Amygdala (tissue), 56 donors: ENCODE results near the gene CD247.

Source experiments
- DNase-seq, 56 donors: peaks; one replicate each; lab custom pipeline; 2025; lab: John Stamatoyannopoulos, UW

The CD247 gene

DNA sequence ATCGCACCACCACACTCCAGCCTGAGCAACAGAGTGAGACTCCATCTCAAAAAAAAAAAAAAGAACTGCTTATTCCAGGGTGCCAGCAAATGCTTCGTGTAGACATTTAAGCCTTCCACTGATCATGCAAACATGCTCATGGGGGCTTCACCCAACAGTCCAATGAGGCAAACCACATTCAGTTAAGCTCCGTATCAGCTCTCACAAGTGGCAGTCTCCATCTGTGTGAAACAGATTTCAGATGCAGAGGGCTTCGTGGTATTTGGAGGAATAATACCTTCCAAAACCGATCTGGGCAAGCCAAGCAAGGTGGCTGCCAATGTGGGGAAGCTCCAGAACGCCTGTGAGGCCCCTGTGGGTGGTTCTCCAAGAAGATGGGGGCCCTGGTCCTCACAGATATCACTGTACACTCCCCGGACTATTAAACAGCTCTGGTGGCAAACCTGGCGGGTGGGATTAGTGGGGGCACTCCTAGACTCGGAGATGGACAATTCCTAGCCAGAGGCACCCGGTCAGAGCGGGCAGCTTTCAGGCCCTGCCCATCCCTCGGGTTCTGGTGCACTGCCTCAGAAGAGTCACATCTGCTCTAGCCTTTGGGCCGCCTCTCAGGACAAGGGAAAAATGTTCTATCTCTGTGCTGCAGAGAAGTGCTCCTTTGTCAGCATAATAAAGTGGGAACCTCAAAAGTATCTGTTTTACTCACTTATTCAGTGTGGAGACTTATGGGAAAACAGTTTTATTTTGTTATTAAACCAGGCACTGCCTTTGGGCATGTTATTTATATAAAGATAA is 25.1 kb upstream of the CD247 start:
- peak in 1 of 56 donors; percentile 17 for DNase-seq

DNA sequence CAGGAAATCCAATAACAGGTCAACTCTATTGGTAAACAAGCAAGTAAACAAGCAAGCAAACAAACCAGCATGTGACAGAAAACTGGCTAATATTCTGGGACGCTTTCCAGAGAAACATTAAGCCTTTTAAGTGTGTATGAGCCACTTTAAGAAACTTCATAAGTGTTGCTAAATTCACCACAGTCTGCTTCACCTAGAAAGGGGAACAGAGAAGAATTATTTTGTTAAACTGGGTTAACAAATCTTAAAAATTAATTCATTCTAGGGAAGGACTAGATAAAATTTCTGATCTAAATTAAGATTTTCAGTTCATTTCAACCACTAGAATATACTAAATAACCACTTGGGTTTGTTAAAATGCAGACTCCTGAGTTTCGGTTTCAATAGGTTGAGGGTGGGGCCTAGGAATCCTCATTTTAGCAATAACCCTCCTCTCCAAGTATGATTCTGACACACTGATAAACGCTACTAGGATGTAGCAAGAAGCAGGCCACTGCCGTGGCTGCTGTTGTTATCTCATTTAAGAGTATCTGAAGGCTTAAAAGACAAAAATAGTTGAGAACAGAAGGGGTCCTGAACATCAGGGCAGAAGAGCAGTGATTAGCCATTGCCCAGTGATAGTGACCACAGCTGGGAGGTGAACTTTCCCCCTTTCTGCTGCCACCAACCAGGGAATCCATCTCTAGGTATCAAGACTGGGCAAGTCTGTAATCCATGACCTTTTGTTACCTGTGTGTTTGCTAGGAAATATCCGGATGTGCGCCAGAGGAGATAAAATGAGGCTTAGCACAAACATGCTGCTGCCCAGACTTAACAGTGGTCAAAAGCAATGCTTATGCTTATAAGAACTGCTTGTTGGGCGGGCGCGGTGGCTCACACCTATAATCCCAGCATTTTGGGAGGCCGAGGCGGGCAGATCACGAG is 24.0 kb upstream of the CD247 start:
- no peak for DNase-seq

DNA sequence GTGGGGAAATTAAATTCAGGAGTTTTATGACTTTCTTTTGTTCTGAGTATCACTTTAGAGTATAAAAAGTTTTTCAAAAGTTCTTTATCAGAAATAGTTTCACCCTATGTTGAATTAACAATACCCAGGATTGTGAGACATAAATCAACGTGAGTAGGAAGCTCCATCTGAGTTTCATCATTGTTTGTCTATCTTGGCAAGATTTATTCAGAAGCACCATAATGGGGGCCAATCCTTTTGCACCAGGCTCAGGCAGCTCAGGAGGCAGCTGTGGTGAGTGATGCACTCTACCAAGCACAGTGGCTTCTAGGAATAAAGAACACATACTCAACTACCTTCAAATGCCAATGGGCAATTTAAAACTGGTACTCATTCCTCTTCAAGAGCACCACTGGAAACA is 23.3 kb upstream of the CD247 start:
- DNase-seq: no peak

DNA sequence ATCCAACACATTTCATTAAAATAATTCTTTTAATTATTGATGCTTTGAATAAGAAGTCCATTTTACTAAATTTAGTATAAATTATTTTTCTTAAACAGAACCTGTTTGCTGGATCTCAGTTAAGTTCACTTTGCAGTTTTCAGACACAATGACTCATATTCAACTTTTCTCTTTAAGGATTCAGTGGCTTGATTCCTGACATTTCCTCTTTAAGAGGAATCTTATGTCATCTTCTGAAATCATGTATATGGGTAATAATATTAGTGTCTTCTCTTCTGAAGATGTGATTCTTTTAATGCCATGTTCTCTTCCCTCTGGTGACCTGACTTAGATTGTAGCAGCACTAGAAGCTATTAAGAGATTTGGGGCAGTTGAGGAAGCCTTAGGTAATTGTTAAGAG is 22.7 kb upstream of the CD247 start:
- no peak for DNase-seq

DNA sequence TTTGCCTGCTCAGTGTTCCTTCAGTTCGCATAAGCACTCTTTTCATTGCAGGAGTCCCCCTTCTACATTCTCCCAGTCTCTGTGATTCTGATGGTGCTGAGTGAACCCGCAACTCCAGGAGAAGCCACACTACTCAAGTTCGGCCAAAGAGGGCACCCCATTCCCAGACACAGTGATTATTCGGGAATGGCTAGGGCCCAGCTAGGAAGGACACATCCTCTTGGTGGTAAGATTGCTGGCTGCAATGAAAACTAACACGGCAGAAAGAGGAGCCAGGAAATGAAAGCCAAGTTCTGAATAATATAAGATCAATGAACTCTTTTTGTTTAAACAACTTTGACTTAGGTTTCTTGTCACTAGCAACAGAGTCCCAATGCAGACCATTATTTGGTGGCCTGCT is 20.3 kb upstream of the CD247 start:
- peak in 1 of 56 donors; percentile 23 for DNase-seq

DNA sequence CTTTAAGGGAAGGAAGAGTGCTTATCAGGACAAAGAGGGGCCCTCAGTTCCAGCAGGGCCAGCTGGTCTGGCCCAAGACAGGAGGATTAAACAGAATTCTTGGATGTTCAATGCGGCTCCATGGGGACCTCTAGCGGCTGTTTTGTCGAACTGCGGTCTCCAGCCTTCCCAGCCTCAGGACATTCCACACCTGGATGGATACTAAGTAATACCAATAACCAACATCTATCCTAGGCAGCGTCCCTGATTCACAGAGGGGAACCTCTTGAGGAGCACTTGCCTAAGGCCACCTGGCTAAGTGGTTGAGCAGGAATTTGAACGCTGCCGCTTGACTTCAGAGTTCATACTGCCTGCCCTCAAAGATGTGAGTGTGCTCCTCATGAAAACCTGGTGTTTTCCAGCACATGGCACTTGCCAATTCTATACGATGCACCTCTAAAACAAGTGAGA is 15.5 kb upstream of the CD247 start:
- DNase-seq: peak in 42 of 56 donors; percentile 7 to 77 (median 46)

DNA sequence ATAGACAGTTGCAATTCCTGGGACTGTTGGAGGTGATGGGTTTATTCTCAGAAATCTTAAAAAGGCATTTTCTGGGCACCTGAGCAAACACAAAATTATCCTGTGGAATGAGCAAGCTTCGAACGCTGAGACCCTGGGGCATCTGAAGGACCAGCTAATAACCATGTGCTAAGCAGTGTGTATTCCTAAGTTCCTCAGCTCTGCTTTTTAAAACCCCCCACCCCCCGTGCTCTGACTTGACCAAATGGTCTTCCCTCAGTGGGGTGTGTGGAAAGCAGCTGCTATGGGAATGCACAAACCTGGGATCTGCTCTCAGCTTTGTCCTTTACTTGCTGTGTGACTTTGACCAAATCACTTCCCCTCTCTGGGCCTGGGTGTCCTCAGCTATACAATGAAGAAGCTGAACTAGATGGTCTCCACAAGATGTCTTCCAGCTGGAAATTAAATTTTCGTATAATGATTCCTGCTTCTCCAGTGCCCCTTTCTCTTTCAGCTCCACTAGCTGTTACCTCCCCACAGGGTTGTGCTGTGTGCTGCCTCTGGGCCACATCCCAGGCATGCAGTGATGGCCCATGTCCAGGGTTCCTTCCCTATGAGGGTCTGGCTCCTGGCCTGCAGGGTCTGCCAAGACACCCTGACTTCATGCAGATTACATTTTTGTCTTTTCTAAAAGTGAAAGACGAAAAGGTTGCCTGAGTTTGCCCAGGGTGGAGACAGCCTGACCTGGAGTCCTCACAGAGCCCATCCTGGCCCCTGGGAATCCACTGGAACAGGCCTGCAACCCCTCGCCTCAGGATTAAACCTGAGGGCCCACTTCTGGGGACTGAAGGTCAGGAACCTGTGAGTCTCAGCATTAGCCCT is 14.9 kb upstream of the CD247 start:
- no peak for DNase-seq

DNA sequence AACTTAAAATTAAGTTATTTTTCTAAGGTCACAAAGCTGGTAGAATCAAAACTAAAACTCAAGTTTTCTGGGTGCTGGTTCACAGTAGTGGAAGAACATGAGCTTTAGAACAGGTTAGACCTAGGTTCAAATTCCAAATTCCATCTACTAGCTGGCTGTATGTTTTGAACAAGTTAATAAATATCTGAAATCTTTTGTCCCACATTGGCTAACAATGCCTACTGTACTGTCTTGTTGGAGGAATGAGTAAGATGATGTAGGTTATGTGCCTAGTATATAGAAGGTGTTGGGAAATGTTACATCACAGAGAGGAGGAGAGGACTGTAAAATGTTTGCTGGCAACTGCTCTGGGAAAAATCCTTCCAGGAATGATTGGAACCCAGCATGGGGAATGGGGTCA is 14.0 kb upstream of the CD247 start:
- DNase-seq: no peak

DNA sequence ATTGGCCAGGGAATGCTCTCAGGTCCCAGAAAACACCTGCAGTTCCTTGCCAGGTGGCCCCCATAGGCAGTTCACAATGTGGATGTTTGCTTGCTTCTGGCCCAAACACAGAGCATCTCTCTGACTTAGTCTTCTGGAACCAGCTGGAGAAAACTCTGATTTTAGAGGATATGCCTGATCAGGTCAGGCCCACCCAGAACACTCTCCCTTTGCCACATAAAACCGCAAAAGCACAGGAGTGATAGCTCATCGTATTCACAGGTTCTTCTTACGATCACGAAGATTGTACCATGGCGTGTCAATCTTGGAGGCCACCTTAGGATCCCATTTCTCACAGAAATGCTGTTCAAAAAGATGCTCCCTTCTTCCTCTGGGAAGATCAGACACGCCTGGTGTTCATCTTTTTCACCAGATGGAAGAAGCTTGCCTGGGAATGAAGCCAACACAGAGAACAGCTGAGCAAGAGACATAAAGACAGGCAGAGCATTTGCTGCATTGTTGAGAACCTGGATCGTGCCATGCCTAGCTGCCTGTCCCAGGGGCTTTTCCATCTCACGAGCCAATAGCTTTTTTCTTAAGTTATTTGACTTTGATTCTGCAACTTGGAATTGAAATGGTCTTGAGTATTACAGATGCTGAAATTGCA is 11.6 kb upstream of the CD247 start:
- DNase-seq: peak in 11 of 56 donors; percentile 5 to 47 (median 24)

DNA sequence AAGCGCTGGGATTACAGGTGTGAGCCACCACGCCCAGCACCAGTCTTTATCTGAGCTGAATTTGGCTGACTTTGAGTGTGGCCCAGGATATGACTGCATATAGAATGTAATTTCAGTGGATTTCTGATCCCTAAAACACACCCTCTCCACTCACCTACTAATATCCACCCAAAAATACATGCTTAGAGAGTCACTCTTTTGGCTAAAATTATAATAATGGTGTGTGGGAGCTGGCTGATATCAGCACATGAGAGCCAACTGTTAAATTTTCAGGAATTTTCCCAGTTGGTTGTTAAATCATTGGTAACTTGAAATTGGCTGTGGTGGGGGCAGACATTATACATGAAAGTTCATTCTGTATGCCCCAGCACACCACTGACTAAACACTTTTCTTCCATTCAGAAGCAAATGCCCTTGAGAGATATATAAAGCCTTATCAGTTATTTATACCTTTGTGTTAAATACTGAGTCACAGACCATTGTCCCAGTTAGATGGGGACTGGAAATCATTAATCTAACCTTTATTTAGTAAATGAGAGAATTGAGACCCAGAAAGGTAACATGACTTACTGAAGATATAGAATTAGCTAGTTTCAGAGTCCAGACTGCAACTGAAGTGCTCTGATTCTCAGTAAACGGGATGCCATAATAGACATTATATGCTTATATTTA is 9.9 kb upstream of the CD247 start:
- DNase-seq: no peak

DNA sequence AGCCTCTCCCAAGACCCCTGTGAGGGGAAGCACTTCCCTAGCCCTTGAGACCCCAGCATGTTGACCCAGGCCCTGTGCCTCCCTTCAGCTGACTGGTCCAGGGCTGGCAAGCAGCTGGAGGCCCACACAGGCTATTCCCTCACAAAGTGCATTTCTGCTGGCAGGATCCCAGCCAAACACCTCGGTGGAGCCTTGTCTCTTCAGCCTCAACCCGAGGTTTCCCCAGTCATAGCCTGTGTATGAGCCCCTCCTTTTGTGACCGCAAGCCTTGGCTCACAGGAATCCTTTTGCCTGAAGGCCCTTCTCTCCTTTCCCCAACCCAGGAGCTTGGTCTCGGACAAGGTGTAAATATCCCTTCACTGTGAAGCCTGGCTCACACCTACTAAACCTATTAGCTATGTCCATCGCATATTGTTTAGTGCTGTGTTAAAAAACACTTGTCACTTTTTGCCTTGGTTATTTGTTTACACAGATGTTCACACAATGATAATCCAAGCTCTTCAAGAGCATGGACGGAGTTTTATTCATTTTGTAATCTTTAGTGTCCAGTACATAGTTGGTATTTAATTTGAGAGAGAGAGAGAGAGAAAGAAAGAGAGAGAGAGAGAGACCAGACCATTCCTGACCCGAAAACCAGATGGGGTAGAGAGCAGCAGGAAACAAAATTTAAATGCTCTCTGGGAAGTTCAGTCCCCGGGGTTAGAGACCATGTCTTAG is 8.5 kb upstream of the CD247 start:
- DNase-seq: no peak

DNA sequence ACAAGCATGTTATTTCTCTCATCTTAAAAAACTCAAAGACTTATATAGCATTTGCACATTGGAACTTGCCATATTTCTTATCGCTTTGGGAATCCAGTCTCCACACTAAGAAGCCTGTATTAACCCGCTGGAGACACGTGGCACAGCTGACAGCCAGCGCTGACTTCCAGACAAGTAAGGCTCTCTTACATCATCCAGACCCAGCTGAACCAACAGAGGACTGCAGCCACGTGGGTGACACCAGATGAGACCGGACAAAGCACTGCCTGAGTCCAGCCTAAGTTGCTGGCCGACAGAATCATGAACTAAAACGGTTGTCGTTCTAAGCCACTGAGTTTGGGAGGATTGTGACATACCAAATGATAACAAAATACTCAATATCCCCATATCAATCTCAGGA is 6.3 kb upstream of the CD247 start:
- DNase-seq: peak in 33 of 56 donors; percentile 9 to 93 (median 64)

DNA sequence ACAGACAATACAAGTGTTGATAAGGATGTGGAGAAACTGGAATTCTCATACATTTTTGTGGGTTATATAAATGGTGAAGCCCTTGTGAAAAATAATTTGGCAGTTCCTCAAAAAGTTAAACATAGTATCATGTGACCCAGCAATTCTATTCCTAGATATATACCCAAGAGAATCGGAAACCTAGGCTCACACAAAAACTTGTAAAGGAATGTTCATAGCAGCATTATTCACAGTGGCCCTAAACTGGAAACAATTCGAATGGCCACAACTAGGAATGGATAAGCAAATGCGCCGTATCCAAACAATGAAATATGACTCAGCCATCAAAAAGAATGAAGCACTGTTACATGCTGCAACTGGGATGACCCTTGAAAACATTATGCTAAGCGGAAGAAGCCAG is 3.9 kb upstream of the CD247 start:
- DNase-seq: no peak

DNA sequence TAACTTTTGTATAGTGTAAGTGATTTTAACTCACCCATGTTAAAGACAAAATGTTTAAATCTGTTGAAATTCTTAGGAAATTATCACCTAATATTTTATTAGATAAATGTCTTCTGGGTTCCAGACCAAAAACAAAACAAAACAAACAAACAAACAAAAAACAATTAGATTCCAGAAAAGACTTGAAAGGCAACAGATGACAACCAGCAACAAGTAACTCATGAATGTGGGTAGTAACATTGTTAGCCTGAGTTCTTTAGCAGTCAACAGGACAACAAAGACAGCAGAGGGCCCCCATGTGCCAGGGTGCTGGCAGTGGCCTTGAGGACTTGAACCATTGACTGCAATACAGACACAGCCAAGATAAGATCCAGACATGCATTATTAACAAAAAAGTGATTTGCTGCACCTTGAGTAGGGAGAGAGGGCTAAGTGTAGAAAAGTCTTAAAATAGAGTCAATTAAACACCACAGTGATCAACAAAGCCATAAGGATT is 2.4 kb upstream of the CD247 start:
- peak in 6 of 56 donors; percentile 11 to 46 (median 29) for DNase-seq

DNA sequence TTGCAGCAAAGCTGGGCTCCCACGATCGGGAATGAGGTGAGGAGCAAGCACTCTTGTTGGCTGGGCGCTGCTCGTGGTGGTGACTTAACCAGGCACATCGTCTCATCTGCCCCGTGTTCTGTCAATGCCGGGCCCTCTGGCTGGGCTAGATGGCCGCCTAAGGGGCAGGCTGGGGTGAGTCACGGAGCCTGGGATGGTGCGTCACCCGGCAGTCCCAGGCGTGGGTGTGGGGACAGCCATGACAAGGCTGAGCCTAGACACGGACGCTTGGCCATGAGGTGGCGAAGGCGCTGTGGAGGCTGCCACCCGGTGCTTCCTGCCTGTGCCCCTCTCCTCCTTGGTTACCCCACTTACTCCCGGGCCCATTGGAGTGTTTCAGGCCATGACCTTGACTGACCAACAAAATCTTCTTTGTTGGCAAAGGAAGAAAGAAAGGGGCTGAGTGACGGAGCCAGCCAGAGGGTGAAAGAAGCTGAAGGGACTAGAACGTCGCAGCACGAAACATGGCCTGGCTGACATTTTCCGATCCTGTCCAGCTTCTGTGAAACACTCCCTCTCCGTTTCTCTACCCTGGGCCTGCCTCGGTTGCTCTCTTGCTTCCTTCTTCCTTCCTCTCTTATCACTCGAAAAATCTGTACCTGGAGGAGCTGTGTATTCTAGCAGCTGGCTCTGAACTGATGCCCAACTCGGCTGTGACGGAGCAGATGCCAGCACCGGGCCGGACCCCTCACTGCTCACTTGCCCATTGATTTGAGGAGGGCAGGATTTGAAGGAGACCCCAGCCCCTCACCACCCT is 596 bp downstream of the CD247 start:
- DNase-seq: no peak

DNA sequence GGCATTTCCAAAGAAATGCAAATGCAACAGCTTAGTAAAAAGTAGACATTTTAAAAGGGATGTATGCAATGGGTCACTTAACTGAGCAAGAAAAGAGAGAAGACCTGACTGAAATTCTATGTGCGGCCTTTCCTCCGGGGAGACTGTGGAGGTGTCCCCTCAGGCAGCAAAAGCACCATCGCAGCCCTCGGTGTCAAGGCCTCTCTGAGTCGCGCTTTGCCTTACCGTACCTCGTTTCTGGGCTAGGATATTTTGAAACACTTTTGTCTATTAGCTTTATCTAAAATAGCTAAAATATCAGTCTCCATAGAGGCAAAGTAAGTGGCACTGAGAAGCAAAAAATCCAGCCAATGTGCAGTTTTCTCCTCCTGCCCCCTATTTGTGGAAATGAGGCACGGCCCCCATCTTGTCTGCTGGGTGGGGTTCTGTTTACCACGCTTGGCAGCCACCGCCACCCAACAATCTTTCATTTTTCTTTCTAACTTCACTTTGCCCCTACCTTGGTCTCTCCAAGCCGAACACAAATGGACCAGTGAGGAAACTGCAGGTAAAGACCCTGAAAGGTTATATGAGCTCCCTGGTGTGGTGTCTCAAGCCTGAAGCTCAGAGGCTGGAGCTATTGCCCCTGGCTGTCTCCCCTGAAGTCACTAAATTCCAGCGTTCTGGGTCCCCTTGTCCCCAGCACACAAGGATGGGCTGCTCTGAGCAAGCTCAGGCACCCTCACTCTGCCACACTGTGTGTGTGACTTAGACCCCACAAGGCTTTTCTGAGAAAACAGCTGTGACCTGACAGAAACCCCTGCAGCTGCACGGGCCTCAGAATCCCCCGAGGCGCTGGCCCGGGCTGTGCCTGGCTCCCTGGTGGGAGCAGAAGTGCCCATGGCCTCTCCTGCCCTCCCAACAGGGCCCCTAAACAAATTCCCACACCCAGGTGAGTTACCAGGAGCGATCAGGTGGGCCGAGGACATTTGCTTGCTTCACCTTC is 1.6 kb downstream of the CD247 start:
- DNase-seq: no peak
